HG02884 (cell line): ENCODE data around the gene FLNC.

Experiments
- ATAC-seq: cut with Tn5 transposase; IDR thresholded peaks from one replicate; pipeline ENCODE4 v1.9.1; 2021; ENCODE audit warnings: mild to moderate bottlenecking, moderate library complexity; ENCODE audit not compliant: unreplicated experiment

The FLNC gene

DNA sequence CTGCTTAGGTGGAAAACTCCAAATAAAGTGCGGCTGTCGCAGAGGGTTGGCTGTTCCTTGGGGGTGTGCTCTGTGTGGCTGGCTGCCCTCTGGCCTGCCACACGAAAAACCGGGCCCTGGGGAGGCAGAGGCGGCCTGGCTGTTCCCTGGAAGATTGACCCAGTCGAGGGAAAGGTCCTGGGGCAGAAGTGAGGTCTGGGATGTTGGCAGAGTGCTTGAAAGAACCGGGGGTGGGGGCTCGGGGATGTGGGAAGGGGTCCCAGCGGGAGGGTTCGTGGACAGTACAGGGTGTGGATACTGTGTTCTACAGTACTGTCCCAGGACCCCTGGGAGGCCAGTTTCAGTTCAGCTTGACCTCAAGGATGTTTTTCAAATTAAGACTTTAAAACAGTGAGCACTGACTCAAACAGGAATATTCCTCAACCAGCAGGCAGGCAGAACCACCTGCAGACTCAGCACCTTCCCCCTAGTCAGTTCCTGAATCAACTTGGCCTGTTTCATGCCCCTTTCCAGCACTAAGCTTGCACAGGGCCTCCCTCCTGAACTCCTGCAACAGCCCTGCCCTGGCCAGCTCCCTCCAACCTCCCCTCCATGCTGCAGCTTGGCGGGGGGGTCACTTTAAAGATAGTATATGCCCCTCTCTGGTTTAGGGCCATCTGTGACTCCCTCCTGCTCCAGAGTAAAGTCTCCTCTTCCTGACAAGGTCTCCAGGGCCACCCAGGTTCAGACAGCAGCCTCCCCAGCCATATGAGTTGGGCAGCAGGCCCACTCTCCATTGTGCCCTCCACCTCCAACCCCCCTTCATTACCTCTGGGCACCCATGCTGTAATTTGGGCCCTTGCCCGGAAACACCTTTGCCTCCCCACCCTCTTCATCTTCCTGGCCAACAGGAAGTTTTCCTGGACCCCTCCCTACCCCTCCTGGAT is 29.3 kb downstream of the FLNC start:
- no peak for ATAC-seq

DNA sequence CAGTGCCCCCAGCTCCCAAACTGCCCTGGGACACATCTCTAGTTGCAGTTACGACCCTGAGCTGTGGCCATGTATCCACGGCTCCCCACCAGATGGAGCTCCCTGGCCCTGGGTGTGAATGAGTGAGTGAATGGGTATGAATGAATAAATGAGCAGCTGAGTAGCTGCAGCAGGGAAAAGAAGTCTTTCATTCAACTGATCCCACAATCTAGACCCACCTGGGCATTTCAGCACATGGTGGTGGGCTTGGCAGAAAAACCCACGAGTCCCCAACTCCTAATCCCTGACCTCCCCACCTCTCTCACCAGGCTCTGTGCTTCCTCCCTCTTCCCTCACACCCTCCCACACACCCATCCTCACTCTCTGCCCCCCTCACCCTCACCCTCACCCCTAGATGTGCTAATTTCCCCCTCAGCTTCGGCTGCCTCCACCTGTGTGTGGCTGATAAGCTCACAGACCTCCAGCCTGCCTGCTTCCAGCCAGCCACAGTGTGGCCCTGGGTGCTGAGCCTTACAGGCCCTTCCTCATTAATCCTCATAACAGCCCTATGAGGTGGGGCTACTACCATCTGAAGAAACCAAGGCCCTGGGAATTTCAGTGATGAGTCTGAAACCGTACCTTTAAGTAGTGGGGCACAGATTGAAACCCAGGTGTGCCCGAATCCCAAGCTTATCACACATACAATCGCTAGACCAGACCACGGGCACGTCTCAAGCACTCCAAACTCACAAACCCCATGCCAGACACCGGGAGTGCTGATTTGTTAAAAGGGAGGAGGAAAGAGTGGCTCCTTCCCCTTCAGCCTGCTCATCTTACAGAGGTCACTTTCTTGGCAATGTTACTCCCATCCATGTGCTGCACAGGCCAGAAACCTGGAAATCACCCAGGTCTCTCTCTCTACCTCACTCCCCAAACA is 30.2 kb downstream of the FLNC start:
- ATAC-seq = no peak

DNA sequence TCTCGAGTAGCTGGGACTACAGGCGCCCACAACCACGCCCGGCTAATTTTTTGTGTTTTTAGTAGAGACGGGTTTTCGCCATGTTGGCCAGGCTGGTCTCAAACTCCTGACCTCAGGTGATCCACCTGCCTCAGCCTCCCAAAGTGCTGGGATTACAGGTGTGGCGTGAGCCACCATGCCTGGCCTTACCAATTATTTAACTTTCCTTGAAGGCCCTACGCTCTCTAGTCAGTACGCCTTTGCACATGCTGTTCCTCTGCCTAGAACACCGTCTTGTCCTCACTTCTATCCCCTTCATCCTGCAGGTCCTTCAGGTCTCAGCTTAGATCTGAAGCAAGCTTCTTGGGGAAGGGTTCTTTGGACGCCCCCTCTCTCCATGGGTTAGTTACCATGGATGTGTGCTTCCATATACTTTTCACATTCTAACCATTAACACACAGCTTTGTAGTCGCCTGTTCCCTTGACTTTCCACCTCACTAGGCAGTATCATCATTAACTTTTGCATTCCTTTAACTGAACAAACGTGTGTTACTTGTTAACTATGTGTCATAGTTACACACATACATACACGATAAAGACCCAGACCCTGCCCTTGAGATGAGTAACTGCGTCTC is 31.9 kb downstream of the FLNC start:
- no peak for ATAC-seq

DNA sequence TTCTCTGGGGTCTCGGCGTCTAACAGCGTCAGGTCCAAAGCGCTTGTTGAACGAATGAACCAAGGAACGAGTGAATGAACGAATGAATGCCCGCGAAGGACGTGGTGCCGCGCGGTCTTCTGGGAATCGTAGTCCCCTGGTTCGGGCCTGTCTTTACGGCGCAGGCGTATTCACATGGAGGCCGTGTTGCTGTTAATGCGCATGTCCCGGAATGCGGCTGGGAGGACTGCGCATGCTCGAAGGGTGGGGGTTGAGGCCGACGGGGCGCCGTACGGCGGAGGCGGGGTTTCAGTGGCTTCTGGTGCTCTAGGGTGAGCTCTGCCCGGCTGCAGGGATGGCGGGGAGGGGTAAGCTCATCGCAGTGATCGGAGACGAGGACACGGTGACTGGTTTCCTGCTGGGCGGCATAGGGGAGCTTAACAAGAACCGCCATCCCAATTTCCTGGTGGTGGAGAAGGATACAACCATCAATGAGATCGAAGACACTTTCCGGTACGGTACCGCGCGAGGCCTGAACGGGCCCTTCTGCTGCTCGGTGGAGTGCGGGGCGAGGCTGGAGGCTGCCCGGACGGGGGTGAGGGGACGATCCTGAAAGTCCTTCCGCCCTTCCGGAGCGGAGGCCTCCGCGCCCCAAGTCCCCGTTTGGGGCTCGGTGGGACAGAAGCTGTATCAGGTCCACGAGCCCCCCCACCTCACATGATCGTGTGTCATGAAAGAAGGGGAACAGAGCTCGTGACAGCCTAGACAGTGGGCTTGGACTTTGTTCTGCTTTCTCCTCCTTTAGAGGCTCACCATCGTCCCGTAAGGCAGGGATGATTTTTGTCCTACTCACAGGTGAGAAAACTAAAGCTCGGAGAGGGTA is 32.6 kb downstream of the FLNC start, which contains the start of gene ATP6V1F:
Gene ATP6V1F, plus strand, starts transcription at position 286 of the 862 bp plus-strand sequence. Its CDS starts 49 bp downstream, at position 335.
- ATAC-seq = peak; percentile 78

DNA sequence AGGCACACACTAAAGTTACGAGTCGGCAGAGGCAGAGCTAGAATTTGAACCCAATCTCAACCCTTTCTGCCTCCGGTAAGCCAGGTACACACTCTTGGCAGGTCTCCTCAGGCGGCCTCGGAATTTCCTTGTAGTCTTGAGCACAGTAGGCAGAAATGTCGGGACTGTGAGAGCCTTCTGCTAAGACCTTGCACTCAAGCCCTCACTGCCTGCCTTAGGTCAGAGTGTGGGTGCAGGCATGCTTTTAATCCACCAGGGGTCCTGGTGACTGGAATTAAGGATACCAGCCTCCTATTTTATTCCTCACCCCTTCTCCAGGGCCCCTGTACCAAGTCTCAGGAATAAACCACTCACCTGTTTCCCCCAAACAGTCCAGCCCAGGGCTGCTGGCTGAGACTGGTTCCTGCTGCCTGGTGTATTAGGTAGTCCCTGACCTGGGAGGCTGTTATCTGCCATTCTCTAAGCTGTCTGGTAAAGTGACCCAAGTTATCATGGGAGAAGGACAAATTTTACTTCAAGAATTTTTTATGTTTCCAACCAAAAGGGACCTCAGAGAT is 33.3 kb downstream of the FLNC start:
- ATAC-seq = peak; percentile 38

DNA sequence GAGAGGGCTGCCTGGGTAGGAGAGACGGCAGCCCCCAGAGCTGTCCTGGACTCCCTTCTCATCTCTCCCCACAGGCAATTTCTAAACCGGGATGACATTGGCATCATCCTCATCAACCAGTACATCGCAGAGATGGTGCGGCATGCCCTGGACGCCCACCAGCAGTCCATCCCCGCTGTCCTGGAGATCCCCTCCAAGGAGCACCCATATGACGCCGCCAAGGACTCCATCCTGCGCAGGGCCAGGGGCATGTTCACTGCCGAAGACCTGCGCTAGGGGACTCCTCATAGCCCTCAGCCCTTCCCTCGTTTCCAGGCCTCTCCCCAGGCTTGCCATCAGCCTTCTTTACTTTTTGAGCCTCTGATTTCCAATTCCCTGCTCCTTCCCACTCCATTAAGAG is 35.1 kb downstream of the FLNC start:
- ATAC-seq = no peak

DNA sequence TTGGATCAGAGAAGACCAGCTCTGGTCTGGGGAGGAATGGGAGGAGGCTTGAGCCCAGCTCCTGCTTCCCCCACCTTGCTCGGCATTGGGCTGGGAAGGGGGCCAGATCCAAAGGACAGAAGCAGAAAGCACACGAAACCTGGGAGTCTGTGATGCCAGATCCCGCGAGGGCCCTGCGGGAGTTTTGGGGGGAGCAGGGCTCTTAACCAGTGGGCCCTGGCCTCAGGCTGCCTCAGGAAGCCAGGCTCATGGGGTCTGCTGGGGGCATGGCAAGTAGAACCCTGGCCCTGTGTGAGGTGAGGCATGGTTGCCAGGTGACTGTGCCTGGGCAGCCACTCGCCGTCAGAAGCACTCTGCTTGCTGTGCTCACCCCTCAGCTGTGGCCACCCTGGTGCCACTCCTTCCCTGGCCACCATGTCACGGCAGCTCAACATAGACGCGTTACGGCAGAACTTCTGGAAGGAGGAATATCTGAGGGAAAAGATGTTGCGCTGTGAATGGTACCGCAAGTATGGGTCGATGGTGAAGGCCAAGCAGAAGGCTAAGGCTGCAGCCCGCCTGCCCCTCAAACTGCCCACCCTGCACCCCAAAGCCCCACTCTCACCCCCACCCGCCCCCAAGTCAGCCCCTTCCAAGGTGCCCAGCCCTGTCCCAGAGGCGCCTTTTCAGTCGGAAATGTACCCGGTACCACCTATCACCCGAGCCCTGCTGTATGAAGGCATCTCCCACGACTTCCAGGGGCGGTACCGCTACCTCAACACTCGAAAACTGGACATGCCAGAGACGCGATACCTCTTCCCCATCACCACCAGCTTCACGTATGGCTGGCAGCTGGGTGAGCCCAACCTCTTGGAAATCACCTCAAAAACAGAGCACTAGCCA is 36.0 kb downstream of the FLNC start:
- no peak for ATAC-seq

DNA sequence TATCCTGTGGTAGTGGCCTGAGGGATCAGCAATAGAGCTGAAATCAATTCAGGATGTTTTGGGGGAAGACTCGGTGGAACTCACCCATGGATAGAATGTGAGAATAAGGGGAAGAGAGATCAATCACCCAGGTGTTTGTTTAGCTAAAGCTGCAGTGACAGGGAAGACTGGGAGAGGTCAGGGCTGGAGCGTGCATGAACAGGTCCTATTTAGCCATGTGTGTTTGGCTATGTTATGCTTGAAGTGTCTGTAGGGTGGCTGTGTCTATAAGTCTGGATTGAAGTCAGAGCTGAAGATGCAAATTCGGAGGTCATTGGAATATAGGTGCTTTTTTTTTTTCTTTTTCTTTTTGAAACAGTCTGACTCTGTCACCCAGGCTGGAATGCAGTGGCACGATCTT is 37.0 kb downstream of the FLNC start:
- no peak for ATAC-seq

DNA sequence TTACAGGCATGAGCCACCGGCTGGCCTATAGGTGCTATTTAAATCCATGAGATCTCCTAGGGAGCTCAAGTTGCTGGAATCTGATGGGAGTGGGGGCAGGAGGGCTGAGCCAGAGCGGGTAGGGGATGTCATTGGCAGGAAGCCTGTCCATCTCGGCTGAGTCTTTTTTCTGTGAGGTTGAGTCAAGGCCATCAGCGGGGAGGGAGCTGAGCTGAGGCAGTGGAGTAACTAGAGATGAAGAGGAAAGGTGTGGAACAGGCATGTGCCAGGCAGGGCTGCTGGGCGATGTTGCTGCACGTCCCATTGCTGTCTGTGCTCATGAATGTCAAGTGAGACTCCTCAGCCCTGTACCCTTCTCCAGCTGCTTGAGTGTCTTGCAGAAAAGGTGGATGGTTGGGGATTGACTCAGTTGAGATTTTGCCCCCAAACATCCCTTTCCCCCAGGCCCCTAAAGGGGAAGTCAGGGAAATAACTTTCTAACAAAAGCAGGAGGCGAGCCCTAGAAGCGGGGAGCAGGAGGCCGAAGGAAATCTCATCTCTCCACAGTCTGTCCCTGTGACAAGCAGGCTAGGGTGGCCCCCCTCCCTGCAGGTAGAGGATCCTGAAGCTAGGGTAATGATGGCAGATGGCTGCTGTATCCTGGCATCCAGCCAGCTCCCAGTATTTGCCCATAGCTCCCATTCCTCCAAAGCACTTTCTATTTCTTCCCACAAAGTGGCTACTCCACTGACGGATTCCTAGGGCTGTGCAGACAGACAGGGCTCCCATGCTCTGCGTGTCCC is 37.8 kb downstream of the FLNC start:
- no peak for ATAC-seq

DNA sequence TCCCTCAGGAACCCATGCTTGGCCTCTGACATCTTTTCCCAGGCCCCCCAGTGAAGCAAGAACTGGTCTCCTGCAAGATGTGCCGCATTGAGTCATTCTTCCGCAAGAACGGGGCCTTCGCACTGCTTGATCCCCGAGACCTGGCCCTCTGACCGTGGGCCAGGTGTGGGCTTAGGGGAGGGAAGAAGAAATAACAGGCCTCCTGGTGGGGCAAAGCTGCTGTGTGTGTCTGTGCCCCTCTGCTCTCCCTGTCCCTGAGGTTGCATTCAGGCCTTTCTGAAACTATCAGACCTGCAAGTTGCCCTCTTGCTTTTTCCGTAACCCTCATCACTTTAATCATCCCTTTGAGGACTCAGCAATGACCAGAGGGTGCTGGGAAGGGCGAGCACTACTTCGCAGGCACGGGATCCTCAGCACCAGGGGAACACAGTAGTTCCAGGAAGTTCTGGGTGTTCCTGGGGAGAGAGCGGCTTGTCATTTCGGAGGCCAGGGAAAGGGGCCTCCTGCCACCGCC is 38.5 kb downstream of the FLNC start:
- ATAC-seq = no peak

DNA sequence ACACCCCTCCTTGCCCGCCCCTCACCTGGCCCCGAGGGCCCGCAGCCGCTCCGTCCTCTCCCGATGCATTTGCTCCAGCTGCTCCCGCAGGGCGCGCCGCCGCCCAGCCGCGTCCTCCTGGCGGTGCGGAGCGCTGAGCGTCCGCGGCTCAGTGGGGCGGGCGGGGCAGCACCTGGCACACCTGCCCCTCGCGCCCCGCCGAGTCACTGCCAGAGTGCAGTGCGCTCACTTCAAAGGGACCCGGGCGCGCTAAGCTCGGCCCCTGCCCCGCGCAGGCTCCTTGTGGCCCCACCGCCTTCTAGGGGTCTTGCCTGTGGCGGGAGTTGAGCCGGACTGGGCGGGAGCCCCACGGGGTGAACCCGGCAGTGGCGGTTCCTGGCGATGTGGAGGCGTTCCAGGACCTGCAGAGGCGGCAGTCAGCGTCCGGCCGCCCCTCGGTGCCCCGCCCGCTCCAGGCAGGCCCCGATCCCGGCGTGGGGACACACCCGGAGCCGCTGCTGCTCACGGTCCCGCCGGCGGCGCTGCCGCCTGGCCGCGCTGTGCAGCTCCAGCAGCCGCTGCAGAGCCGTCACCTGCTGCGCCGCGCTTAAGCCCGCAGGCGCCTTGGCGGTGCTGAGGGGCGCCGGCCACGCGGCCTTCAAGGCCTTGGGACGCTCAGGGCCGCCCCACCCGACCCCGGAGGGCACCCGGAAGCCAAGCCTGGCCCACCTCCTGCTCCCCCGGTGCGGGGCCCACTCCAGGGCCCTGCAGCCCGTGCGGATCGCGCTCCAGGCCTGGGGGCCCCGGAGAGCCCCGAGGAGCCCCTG is 39.1 kb downstream of the FLNC start:
- peak; percentile 58 for ATAC-seq

DNA sequence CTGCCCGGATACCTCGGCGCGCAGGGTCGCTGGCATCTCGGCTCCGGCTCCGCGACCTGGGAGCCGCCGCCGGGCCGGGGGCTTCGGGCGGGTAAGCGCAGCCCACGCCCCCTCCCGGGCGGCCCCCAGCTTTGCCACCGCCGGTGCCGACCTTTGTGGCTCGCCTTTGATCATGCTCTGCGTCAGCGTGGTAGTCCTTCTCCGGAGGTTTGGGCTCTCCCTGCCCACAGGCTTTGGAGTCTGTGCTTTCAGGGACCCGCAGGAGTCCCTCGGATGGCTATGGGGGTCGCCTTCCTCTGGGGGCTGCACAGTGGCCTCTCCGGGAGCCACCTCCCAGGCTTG is 39.7 kb downstream of the FLNC start:
- no peak for ATAC-seq

DNA sequence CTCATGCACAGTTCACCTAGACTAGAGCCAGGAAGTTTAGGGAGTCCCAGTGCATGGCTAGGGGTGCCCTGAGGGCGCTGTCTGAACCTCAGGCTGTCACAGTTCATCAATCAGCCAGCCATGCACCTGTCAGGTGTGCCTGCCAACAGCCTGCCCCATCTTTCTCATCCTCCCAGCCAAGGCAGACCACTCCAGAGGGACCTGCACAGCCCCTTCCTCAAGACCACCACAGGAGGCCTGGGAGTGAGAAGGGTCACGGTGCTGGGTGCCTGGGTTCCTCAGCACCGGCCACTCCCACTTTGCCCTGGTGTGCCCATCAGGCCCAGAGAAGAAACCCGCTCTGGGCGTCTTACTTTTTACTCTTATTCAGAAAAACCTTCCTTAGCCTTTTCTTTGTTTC is 40.8 kb downstream of the FLNC start:
- no peak for ATAC-seq

DNA sequence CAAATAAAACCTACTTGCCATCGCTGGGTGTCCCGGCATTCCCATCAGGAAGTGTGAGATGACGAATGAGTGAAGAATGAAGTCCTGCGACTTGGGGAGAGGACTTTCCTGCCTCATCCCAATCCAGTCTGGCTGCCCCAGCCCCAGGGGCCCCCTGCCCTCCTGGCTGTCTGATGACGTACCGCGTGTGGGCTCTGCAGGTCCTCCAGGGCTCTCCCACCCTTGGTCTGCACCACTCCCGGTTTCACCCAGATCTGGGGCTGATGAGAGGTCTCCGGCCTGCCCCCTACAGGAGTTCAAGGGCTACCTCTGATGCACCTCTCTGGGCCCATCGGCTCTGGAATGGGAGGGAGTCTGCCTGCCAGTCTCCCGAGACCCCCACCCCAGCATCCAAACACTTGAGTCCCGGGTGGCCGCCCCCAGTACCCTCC is 42.2 kb downstream of the FLNC start:
- no peak for ATAC-seq

DNA sequence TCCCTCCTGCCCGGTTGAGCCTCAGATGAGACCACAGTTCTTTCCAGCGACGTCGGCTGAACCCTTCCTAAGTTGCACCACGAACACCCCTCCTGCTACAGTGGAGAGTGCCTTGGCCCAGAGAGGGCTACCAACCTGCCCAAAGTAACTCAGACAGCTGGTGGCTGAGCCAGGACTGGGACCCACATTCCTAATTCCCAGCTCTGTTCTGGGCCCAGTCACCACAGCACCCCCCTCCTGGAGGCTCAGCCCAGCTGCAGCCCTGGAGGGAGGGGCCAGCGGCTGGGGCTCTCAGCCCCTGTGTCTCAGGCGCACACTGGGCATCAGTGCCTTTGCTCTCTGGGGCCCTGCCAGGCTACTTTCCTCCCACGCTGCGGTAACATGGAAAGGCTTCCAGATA is 43.0 kb downstream of the FLNC start:
- ATAC-seq = no peak

DNA sequence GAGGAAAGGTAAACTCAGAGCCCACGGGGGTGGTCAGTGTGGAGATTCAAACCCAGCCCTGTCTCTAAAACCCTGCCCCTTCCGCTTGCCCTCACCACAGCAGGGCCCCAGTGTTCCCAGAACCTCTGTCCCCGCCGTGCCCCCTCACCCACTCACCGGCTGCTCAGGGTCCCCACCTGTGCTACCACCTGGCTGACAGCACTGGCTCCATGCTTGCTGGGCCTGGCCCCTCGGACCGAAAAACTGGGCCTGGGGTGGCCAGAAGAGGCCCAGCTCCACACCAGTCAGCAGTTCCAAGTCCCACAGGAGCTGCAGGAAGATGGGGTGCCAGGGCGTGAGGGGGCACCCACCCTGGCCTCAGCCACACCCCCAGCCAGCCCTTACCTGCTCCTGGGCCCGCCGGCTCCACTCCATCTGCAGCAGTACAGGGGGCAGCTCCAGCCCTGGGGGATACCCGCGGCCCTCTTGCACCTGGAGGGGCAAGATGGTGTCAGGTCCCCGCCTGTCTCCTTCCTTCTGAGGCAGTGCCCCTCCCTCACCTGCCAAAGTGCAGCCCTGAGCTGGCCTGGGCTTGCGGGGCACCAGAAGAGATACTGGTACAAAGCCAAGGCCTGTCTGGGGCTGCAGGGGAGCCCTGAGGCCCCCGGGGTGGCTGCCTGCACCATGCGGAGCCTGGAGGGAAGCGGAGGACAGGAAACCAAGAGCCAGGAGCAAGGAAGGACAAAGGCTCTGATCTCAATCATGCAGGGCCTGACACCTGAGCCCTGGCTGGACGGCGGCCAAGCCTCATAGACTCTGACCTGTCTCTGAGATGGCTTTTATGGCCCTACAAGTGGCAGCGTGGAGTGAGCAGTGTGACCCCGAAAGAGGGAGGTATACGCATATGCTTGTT is 44.2 kb downstream of the FLNC start:
- ATAC-seq = no peak
